ENCODE measurements around the gene TTI1. TPM values are rescaled to one million over a fixed set of nuclear protein-coding genes. Genes with fewer than 3 reads are reported as not detected.
"Not testable (repeated sequence)": the region's sequence is repeated elsewhere in the genome, so short reads cannot be mapped to it uniquely, and the experiment has no call there.

TTI1 gene
- total RNA-seq, 2 experiments from 2014 or later, result 21.7 to 23.1 TPM

DNA sequence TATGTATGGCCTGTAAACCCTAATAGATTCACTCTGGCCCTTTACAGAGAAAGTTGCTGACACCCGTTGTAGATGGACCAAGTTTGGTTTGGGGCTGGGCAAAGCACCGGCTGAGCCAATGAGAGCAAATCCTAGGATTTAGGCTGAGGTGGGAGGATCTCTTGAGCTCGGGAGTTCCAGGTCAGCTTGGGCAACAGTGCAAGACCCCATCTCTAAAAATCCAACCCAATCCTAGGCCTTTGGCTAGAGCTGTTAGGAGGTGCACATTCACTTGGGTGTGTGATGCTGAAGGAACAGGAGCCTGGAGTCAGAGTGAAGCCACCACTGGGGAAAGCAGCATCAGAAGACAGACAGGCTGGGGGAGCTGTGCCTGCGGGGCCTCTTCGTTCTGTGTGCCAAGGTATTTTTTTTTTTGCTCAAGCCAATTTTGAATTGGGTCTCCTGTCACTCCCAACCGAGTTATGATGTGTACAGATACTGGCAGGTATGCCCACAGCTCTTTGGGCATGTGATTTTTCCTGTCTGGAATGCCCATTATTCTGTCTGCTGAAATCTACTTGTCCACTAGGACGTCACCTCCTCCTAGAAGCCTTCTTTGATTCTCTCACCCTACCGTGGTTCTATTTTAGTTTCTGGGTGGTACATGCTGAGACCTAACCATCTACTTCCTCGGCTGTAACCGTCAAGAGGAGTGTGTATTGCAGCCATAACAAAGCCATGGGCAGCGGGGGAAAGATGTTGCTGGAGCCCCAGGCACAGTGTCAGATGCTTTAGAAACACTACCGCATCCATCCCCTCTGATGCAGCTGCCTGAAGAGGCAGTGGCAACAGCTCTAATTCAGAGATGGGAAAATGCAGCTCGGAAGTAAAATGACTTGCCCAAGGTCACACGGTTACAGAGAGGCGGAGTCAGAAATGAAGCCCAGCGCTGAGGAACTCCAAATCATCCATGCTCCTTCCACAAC is 54.0 kb downstream of the TTI1 start:
- peaks cover 4% of the 10 kb centered on the region for H3K4me1 Mint-ChIP-seq
- H3K4me3 Mint-ChIP-seq, result no peak overlapping the region
- ChIA-PET CTCF (interaction anchor here (2.0 kb wide), 1 partner anchor 13 kb away, joined by 7 read pairs; no protein-coding TSS in a partner anchor), POLR2A (no interaction called here)
- no peaks in the 10 kb centered on the region for H3K9me3 Mint-ChIP-seq
- no peak for DNase-seq
- no peaks in the 10 kb centered on the region for H3K27me3 Mint-ChIP-seq
- no peak overlapping the region for H3K27ac Mint-ChIP-seq
- H3K36me3 Mint-ChIP-seq (ENCODE audit: low read depth), result peaks cover 10% of the 10 kb centered on the region

DNA sequence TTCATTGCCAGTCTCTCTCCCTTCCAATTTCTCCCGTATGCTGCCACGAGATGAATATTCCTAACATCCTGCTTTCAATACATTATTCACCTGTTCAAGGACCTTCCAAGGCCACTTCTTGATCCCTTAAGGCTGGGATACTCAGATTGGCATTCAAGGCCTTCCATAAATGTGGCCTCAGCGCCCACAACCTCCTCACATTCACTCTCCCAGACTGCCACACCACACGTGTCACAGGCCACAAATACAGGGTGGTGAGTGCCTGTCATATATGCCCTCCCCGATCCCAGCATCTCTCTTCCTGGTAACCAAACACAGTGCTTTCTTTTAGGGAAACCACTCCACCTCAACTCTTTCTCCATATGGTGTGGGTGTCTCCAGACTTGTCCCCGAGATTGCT is 55.5 kb downstream of the TTI1 start:
- DNase-seq, result no peak
- POLR2A ChIA-PET, result no interaction called here
- H3K4me3 Mint-ChIP-seq, result no peak overlapping the region
- no peaks in the 10 kb centered on the region for H3K9me3 Mint-ChIP-seq
- peaks cover 8% of the 10 kb centered on the region for H3K36me3 Mint-ChIP-seq (ENCODE audit: low read depth)
- CTCF ChIA-PET, result no interaction called here
- no peak overlapping the region for H3K27ac Mint-ChIP-seq
- peaks cover 4% of the 10 kb centered on the region for H3K4me1 Mint-ChIP-seq
- H3K27me3 Mint-ChIP-seq, result no peaks in the 10 kb centered on the region

DNA sequence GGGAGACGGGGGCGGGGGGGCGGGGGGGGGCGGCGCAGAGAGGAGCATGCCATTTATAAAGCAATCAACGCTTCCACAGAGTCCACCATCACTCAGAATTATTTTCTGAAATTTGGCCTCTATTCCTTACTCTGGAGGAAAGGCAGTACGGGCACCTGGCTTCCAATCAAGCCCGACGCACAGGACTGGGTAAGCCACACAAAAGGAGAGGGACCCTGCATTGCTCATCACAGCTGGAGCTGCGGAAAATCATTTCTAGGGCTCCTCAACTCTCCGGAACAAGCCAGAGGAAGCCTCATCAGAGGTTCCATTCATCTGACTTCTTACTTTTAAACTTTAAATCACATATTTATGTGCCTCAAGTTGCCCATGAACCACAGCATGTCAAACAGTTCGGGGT is 55.9 kb downstream of the TTI1 start:
- Mint-ChIP-seq H3K4me1 (peaks cover 4% of the 10 kb centered on the region), H3K36me3 (ENCODE audit: low read depth) (peaks cover 4% of the 10 kb centered on the region), H3K27ac (no peak overlapping the region), H3K27me3 (no peaks in the 10 kb centered on the region), H3K9me3 (no peaks in the 10 kb centered on the region), H3K4me3 (no peak overlapping the region)
- ChIA-PET POLR2A (no interaction called here), CTCF (no interaction called here)
- no peak for DNase-seq

DNA sequence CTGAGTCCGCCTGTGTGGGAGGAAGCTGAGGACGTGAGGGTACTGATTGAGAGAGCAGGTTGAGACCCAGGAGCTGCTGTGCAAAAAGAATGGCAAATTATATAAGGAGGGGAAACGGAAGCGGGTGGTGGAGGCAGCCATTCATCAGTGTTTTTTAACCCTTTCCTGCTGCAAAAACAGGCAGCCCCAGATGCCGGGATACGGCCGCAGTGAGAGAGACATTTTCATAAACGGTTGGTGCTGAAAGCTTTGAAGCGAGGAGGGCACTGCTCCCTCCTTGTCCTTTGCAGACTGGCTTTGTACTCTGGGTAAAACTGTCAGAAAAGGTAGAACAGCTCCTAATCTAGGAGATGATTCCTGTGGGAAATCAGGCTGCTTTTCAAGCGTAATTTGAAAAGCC is 56.4 kb downstream of the TTI1 start:
- DNase-seq, result no peak
- Mint-ChIP-seq H3K9me3 (no peaks in the 10 kb centered on the region), H3K4me1 (peaks cover 4% of the 10 kb centered on the region), H3K36me3 (ENCODE audit: low read depth) (peaks cover 3% of the 10 kb centered on the region), H3K4me3 (no peak overlapping the region), H3K27ac (no peak overlapping the region), H3K27me3 (no peaks in the 10 kb centered on the region)
- POLR2A ChIA-PET, result no interaction called here
- CTCF ChIA-PET, result no interaction called here

DNA sequence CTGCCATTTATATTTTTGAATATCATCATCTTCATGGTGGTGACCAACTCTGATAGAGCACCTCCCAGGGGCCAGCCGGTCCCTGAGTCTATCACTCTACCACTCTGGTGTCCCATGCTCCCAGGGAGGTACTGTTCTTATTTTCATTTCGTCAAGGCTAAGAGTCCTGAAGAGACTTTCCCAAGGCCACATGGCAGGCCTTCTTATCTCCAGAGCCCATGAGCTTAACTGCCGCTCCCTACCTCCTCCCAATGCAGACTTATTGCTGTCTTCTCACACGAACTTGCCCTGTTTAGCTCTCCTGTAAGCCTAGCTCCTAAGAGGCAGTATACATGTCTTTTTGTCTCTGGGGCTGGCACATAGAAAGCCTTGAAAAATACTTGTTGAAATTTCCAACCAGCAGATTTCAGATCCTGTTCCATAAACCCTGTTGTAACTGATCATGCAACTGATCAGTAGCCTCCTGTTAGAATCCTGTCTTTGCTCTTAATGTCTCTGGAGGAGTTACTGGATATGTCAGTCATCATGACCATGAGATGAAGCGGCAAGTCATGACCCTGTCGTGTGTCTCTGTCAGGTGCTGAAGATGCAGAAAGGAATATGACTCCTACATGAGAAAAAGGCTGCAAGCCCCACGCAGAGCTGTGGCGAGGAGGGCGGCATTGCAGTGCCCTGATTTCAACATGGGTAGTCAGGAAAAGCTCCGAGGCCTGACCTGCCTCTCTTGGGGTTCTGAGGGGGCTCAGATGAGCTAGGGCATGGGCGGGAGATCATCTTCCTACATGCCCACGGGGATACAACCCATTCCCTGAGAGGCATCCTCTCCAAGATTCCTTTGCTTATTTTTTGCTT is 60.0 kb downstream of the TTI1 start:
- ChIA-PET CTCF (no interaction called here), POLR2A (no interaction called here)
- no peak overlapping the region for H3K27ac Mint-ChIP-seq
- DNase-seq, result no peak
- H3K36me3 Mint-ChIP-seq (ENCODE audit: low read depth), result no peaks in the 10 kb centered on the region
- H3K4me1 Mint-ChIP-seq, result peaks cover 4% of the 10 kb centered on the region
- no peaks in the 10 kb centered on the region for H3K27me3 Mint-ChIP-seq
- no peaks in the 10 kb centered on the region for H3K9me3 Mint-ChIP-seq
- no peak overlapping the region for H3K4me3 Mint-ChIP-seq

DNA sequence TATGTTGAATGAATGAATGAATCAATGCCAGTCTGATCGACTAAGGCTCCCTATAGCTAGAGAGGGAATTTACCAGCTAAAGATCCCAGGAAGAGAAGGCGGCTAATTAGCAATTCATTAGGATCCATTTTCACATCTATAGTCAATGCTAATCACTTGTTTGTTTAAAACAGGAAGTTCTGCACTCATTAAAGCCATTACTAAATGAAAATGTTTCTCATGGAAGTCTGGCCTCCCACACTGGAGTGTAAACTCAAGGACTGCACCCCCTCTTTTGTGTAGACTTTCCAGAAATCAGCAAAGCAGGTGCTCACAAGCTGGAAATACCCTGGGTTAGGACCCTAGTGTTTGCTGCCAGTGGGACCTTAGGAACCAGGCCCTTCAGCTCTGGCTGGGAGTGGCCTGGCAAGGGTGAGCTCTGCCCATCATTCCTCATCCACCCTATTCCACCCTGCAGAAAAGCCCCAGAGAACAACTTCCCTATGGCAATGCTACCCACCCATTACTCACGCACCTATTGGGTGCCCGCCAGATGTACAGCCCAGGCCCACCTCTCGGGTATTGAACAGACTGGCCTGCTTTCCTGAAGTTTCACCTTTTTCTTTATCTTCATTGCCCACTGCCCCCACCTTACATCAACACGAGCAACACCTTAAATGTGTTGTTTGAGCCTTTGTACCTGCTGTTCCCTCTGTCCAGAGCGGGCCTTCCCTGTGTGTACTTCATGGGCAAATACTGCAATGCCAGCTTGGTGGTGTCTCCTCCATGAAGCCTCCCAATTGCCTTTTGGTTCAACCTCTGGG is 60.8 kb downstream of the TTI1 start:
- no peaks in the 10 kb centered on the region for H3K36me3 Mint-ChIP-seq (ENCODE audit: low read depth)
- ChIA-PET CTCF (no interaction called here), POLR2A (no interaction called here)
- no peak overlapping the region for H3K4me3 Mint-ChIP-seq
- no peak overlapping the region for H3K27ac Mint-ChIP-seq
- H3K27me3 Mint-ChIP-seq, result peaks cover 6% of the 10 kb centered on the region
- peaks cover 2% of the 10 kb centered on the region for H3K9me3 Mint-ChIP-seq
- no peak for DNase-seq
- H3K4me1 Mint-ChIP-seq, result peaks cover 2% of the 10 kb centered on the region

DNA sequence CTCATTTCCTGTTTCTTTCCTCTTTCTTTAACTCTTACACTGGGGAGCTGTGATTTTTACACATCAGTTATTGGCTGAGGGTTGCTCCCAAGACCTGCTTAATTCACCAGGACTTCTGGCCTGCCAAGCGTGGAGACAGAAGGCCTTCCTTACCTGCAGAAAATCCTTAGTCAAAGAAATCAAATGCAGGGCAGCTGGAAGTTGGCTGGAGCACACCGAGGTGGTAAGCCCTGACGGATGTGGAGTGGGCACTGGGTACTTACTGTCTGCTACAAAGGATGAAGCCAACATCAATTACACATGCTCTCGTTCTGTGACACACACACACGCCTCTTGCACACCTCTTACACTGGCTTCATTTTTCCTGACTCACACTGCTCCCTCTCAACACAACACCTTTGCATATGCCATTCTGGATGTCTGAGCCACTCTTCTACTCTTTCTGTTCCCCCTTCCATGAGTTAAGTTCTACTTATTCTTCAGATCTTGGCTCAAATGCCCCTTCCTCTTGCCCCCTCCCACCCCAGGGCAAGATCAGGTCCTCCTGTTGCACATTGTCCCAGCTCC is 61.6 kb downstream of the TTI1 start:
- CTCF ChIA-PET, result no interaction called here
- H3K36me3 Mint-ChIP-seq (ENCODE audit: low read depth), result no peaks in the 10 kb centered on the region
- no peak overlapping the region for H3K27ac Mint-ChIP-seq
- H3K4me3 Mint-ChIP-seq, result no peak overlapping the region
- peaks cover 2% of the 10 kb centered on the region for H3K9me3 Mint-ChIP-seq
- H3K27me3 Mint-ChIP-seq, result peaks cover 12% of the 10 kb centered on the region
- H3K4me1 Mint-ChIP-seq, result no peaks in the 10 kb centered on the region
- POLR2A ChIA-PET, result no interaction called here
- no peak for DNase-seq

DNA sequence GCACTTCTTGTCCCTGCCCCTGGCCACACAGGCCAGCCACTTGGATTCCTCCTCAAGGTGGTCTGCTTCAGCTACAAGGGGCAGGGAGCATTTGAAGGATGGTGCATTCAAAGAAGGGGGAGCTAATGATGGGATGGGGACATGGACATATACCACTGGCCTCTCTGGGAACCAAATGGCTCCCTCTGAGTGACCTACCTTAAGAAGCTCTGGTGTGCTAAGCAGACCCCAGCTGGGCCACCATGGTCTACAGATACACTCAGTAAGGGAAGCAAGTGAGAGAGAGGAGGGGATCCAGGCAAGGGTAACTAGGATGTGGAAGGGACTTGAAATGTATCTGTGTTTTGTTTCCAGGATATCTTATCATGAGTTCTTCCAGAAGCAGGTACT is 62.4 kb downstream of the TTI1 start:
- H3K27ac Mint-ChIP-seq, result no peak overlapping the region
- peaks cover 16% of the 10 kb centered on the region for H3K27me3 Mint-ChIP-seq
- no peak overlapping the region for H3K4me3 Mint-ChIP-seq
- POLR2A ChIA-PET, result no interaction called here
- CTCF ChIA-PET, result no interaction called here
- H3K9me3 Mint-ChIP-seq, result peaks cover 2% of the 10 kb centered on the region
- DNase-seq, result no peak
- no peaks in the 10 kb centered on the region for H3K36me3 Mint-ChIP-seq (ENCODE audit: low read depth)
- no peaks in the 10 kb centered on the region for H3K4me1 Mint-ChIP-seq

DNA sequence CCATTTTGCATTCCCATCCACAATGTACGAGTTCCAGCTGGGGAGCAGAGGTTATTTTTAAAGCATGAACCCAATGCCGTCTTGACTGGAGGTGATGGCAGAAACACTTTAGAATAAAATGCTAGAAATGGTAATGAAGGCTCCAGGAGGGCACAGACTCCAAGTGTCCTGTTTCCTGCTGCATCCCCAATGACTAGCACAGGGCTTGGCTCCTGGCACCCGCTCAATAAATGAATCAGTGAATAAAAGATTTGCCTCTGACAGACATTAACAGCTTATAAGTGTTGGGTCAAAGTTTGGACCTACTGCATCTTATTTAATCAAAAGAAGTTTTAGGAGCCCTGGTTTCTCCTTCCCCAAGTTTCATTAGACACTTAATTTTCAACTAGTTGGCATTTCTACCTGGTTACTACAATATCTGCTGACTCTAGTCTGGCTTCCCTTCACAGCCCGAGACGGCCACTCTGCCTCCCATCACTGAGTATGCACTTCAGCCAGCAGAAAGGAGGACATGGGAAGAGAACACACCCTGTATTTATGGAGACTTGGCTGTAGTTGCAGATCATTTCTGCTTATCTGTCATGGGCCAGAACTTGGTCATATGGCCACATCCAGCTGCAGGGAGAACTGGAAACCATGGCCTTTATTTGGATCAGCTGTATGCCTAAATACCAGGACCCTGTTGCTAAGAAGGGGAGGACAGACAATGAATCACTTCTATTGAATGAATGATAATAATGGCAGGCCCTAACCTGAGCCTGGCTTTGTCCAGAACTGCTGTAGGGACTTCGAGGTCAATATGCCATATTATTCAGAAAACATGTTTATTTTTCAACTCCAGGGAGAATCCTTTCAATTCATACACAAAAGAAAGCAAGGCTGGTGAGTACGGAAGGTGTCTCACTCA is 63.1 kb downstream of the TTI1 start:
- POLR2A ChIA-PET, result no interaction called here
- CTCF ChIA-PET, result no interaction called here
- Mint-ChIP-seq H3K4me1 (no peaks in the 10 kb centered on the region), H3K4me3 (no peak overlapping the region), H3K9me3 (peaks cover 2% of the 10 kb centered on the region), H3K27me3 (peaks cover 17% of the 10 kb centered on the region), H3K27ac (no peak overlapping the region), H3K36me3 (ENCODE audit: low read depth) (no peaks in the 10 kb centered on the region)
- DNase-seq, result no peak

DNA sequence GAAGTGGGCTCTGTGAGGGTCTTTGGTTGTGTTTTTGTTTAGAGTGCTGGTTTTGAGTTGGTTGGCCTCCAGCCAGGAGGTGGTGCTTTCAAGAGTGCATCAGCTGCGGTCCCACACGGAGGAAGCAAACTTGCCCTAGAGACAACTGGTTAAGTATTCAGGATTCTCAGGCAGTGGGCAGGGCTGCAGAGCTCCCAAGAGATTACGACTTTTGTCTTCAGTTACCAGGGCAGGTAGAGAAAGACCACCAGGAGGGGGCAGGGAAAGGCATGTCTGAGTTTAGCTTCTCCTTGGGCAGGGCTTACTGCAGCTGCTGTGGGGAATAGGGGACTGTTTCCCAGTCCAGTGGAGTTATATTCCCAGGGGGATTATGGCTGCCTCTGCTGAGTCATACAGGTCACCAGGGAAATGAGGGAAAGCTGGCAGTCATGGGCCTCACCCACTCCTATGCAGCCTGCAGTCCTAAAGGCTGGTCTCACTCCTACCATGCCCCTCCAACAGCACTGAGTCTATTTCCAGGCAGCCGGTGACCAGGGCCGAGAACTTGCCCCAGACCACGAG is 64.3 kb downstream of the TTI1 start:
- Mint-ChIP-seq H3K27ac (no peak overlapping the region), H3K4me1 (no peaks in the 10 kb centered on the region), H3K9me3 (peaks cover 2% of the 10 kb centered on the region), H3K4me3 (no peak overlapping the region), H3K27me3 (peaks cover 29% of the 10 kb centered on the region), H3K36me3 (ENCODE audit: low read depth) (no peaks in the 10 kb centered on the region)
- DNase-seq, result no peak
- ChIA-PET CTCF (no interaction called here), POLR2A (no interaction called here)

DNA sequence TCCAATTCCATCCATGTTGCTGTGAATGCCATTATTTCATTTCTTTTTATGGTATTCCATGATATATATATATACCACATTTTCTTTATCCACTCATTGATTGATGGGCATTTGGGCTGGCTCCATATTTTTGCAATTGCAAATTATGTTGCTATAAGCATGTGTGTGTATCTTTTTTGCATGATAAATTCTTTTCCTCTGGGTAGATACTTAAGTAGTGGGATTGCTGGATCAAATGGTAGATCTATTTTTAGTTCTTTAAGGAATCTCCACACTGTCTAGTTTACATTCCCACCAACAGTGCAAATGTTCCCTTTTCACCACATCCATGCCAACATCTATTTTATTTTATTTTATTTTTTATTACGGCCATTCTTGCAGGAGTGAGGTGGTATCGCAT is 69.8 kb downstream of the TTI1 start:
- H3K4me1 Mint-ChIP-seq; H3K36me3 Mint-ChIP-seq (ENCODE audit: low read depth); POLR2A ChIA-PET; DNase-seq; CTCF ChIA-PET; H3K9me3 Mint-ChIP-seq; H3K4me3 Mint-ChIP-seq; H3K27ac Mint-ChIP-seq: not testable (repeated sequence)
- peaks cover 35% of the 10 kb centered on the region for H3K27me3 Mint-ChIP-seq

DNA sequence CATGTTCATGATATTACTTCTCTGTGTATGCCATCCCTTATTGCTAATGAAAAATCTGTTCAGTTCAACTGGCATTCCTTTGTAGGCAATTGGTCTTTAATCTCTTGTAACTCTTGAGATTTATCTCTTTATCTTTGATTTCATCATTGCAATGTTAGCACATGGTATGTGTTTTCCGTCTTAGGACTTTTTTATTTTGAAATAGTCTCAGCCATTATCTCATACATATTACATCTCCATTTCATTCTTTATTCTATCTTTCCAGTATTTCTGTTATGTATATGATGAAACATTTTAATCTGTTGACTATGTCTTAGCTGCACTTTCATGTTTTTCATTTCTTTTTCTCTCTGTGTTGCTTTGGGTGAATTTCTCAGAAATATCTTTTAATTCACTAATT is 72.2 kb downstream of the TTI1 start:
- H3K9me3 Mint-ChIP-seq, result no peaks in the 10 kb centered on the region
- H3K4me1 Mint-ChIP-seq, result no peaks in the 10 kb centered on the region
- no peak overlapping the region for H3K27ac Mint-ChIP-seq
- no peak for DNase-seq
- no peak overlapping the region for H3K4me3 Mint-ChIP-seq
- H3K36me3 Mint-ChIP-seq (ENCODE audit: low read depth), result no peaks in the 10 kb centered on the region
- POLR2A ChIA-PET, result no interaction called here
- CTCF ChIA-PET, result no interaction called here
- H3K27me3 Mint-ChIP-seq, result peaks cover 25% of the 10 kb centered on the region

Data from activated CD4-positive, alpha-beta memory T cell treated with anti-CD3 and anti-CD28 coated beads, Interleukin-2, amount 10 ng/mL, durations not matched to agents 7 days and 5 days (primary cell).